Stomach smooth muscle (tissue), 2 donors: ENCODE measurements around the gene XKRX.

Experiments used
- H3K27ac ChIP-seq: one replicate; pipeline ENCODE4 v1.7.0; 2013; ENCODE audit warnings: mild to moderate bottlenecking, low read length, inconsistent platforms
- H3K27me3 ChIP-seq, 2 donors: one replicate each; pipeline ENCODE4 v1.7.0; 2013; ENCODE audit warnings: low read length in 2 of 2; ENCODE audit not compliant: insufficient read depth in 2 of 2, control insufficient read depth in 1 of 2
- H3K36me3 ChIP-seq, 2 donors: one replicate each; pipeline ENCODE4 v1.7.0; 2013; ENCODE audit warnings: low read length in 2 of 2; ENCODE audit not compliant: control insufficient read depth in 2 of 2, insufficient read depth in 2 of 2
- H3K4me1 ChIP-seq: one replicate; pipeline ENCODE4 v1.7.0; 2013; ENCODE audit warnings: low read length; ENCODE audit not compliant: control insufficient read depth, insufficient read depth
- H3K4me3 ChIP-seq, 2 donors: one replicate each; pipeline ENCODE4 v1.7.0; 2013; ENCODE audit warnings: low read length in 2 of 2
- H3K9ac ChIP-seq, 2 donors: one replicate each; pipeline ENCODE4 v1.7.0; 2013; ENCODE audit warnings: low read length in 2 of 2, mild to moderate bottlenecking in 1 of 2
- H3K9me3 ChIP-seq, 2 donors: one replicate each; pipeline ENCODE4 v1.7.0; 2013; ENCODE audit warnings: low read length in 2 of 2; ENCODE audit not compliant: control insufficient read depth in 2 of 2
- donor health status: healthy.
- donor health status: Pancreatic carcinoma.

The XKRX gene

DNA sequence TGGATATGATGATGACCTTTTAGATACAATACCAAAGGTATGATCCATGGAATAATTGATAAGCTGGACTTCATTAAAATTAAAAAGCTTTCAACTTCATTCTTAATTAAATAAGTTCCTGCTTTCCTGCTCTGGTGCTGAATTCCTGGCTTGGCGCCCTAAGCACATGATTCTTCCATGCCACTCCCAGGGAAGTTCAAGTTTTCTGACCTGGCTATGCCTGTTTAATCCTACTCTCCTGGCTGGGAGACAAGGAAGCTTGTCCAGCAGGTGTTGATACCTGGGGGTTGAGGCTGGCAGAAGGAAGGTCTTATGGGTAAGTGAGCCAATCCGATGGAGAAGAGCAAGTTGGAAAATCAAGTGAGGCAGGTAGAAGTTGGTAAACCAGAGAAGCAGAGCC, 24.3 kb downstream of the XKRX start:
- no peaks in the 10 kb centered on the region for H3K4me1 ChIP-seq
- H3K9me3 ChIP-seq: peaks cover 0 to 4% of the 10 kb centered on the region in 2 donors
- peaks cover 0 to 8% of the 10 kb centered on the region in 2 donors for H3K27me3 ChIP-seq
- no peak overlapping the region for H3K4me3 ChIP-seq
- H3K9ac ChIP-seq: no peak overlapping the region
- H3K36me3 ChIP-seq: no peaks in the 10 kb centered on the region
- no peak overlapping the region for H3K27ac ChIP-seq

GRCh38 chrX:100895365-100896075, 33.2 kb downstream of the XKRX start:
- H3K36me3 ChIP-seq: no peaks in the 10 kb centered on the region
- H3K27ac ChIP-seq: no peak overlapping the region
- no peaks in the 10 kb centered on the region for H3K9me3 ChIP-seq
- H3K9ac ChIP-seq: no peak overlapping the region
- H3K27me3 ChIP-seq: no peaks in the 10 kb centered on the region
- no peaks in the 10 kb centered on the region for H3K4me1 ChIP-seq
- H3K4me3 ChIP-seq: no peak overlapping the region

GRCh38 chrX:100883654-100884053, 45.1 kb downstream of the XKRX start:
- Histone ChIP-seq H3K36me3 (no peaks in the 10 kb centered on the region), H3K9ac (no peak overlapping the region), H3K9me3 (no peaks in the 10 kb centered on the region), H3K4me1 (no peaks in the 10 kb centered on the region), H3K4me3 (no peak overlapping the region), H3K27ac (no peak overlapping the region), H3K27me3 (peaks cover 0 to 3% of the 10 kb centered on the region in 2 donors)

DNA sequence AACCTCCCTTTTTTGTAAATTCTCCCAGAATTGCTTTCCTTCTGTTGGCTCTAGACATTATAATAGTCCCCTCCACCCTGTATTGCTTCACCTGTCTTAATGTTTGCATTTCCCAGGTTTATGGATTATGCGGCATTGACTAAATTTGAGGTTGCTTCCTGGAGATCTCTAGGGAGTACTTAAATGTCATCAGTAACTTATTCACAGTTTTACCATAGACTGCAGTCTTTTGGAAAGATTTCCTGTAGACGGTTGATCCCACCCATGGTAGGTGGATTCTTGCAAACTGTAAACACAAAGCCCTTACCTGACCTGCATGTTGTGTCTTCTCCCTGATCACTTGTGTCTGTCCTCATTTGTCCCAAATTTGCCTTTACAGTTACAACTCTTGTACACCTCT, 48.3 kb downstream of the XKRX start:
- no peaks in the 10 kb centered on the region for H3K36me3 ChIP-seq
- no peak overlapping the region for H3K27ac ChIP-seq
- no peak overlapping the region for H3K9ac ChIP-seq
- no peaks in the 10 kb centered on the region for H3K9me3 ChIP-seq
- H3K27me3 ChIP-seq: peaks cover 0 to 3% of the 10 kb centered on the region in 2 donors
- H3K4me3 ChIP-seq: no peak overlapping the region
- H3K4me1 ChIP-seq: no peaks in the 10 kb centered on the region

GRCh38 chrX:100874325-100874724, 54.4 kb downstream of the XKRX start, which contains the start of gene NOX1:
Gene NOX1 (minus strand): TSS chrX:100874359. CDS start chrX:100874139, 220 bp downstream.
- no peaks in the 10 kb centered on the region for H3K27me3 ChIP-seq
- no peak within 1 kb of the TSS for H3K9ac ChIP-seq
- H3K4me1 ChIP-seq: no peaks in the 10 kb centered on the region
- H3K27ac ChIP-seq: no peak within 1 kb of the TSS
- no peaks in the 10 kb centered on the region for H3K9me3 ChIP-seq
- H3K36me3 ChIP-seq: no peaks in the 10 kb centered on the region
- H3K4me3 ChIP-seq: no peak within 1 kb of the TSS

DNA sequence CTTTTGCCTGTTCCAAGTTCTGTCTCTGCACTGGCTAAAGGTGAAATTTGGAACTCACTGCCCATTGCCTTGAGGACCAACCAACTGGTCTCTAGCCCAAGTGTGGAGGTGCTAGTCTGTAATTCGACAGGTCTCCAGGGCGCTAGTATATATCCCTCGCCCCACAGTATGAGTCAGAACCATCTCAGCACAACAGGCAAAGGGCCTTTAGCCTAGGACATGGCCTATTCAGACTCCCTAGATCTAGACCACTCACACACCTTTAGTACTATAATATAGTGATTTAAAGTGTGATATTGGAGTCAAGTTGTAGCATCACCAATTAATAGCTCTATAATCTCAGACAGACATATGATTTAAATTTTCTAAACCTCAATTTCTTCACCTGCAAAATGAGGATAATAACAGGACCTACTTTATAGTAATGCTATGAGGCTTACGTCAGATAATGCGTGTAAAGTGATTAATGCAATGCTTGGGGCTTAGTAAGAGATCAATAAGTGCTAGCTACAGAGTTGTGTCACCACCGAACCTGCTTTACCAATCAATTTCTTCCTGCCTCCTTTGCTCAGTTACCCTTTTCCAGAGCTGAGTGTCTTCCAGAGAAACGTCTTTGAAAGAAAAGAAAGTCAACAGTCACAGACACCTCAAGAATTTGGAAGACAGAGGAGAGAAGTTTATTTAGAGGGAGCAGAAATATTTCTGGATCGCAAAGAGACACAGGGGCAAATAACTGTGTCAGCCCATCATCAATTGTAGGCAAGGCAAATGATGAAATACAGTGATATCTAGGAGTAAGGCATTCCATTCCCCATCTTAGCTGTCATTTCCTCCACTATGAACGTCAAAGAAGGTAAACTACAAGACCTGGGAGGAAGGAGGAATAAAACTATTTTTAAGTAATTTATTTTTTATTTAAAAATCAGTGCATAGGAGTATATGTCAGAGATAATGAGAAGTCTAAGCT, 56.8 kb downstream of the XKRX start:
- Histone ChIP-seq H3K4me1 (no peaks in the 10 kb centered on the region), H3K27ac (no peak overlapping the region), H3K36me3 (no peaks in the 10 kb centered on the region), H3K27me3 (no peaks in the 10 kb centered on the region), H3K9me3 (no peaks in the 10 kb centered on the region), H3K9ac (no peak overlapping the region), H3K4me3 (no peak overlapping the region)

DNA sequence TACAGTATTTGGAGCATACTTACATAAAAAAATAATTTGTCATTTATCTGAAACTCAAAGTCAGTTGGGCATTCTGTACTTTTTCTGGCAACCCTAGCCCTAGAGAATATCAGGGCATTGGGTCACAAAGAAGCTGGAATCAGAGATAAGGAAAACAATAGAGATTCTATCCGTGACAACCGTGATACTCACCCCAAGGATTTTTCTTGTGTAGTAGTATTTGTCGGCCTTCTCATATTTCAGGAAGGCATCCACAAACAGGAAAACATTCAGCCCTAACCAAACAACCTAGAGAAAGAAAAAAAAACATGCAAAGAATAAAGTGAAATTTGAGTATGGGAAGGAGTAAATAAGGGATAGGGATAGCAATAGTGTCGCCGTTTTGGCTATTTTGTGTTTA, 58.2 kb downstream of the XKRX start:
- H3K9me3 ChIP-seq: no peaks in the 10 kb centered on the region

GRCh38 chrX:100868273-100868672, 60.4 kb downstream of the XKRX start:
- H3K4me1 ChIP-seq: no peaks in the 10 kb centered on the region
- H3K9ac ChIP-seq: no peak overlapping the region
- H3K27me3 ChIP-seq: peaks cover 0 to 2% of the 10 kb centered on the region in 2 donors
- no peak overlapping the region for H3K4me3 ChIP-seq
- H3K27ac ChIP-seq: no peak overlapping the region
- H3K9me3 ChIP-seq: no peaks in the 10 kb centered on the region
- H3K36me3 ChIP-seq: no peaks in the 10 kb centered on the region

More for the DNA sequence above, 58.2 kb downstream of the XKRX start:
- H3K4me3 ChIP-seq: no peak overlapping the region
- no peaks in the 10 kb centered on the region for H3K4me1 ChIP-seq
- no peaks in the 10 kb centered on the region for H3K27me3 ChIP-seq
- H3K9ac ChIP-seq: no peak overlapping the region
- no peak overlapping the region for H3K27ac ChIP-seq
- no peaks in the 10 kb centered on the region for H3K36me3 ChIP-seq

- peaks cover 0 to 7% of the 10 kb centered on the region in 2 donors for H3K27me3 ChIP-seq
- no peak overlapping the region for H3K4me3 ChIP-seq
- H3K9me3 ChIP-seq: no peaks in the 10 kb centered on the region
- no peak overlapping the region for H3K27ac ChIP-seq
- H3K9ac ChIP-seq: no peak overlapping the region
- no peaks in the 10 kb centered on the region for H3K4me1 ChIP-seq
- no peaks in the 10 kb centered on the region for H3K36me3 ChIP-seq
Observed at GRCh38 chrX:100864657-100865391, 63.9 kb downstream of the XKRX start.
